Gastroesophageal sphincter (tissue), 4 donors: ENCODE data around the gene SCFD2. TPM values are rescaled to one million over a fixed set of nuclear protein-coding genes. Genes with fewer than 3 reads are reported as not detected.

ENCODE experiments used
- ATAC-seq: fragments of 150-250 bp; one replicate; pipeline ENCODE4 v1.9.1; 2016; ENCODE audit warnings: mild to moderate bottlenecking, moderate library complexity
- H3K27ac ChIP-seq, 4 donors: fragments of 200-600 bp; sonication (generic) in 3 of 4; 1 replicate in 3 of 4; 2 replicates in 1 of 4; pipeline ENCODE4 v1.5.1; 2016 to 2019
- H3K27me3 ChIP-seq: fragments of 200-600 bp; sonication (generic); one replicate; pipeline ENCODE4 v1.5.1; 2019
- H3K36me3 ChIP-seq, 2 donors: fragments of 200-600 bp; sonication (generic); one replicate each; pipeline ENCODE4 v1.5.1; 2019; ENCODE audit warnings: control low read depth in 1 of 2
- H3K4me1 ChIP-seq, 3 donors: fragments of 200-600 bp; sonication (generic); 1 replicate in 2 of 3; 2 replicates in 1 of 3; pipeline ENCODE4 v1.5.1; 2016 to 2019; ENCODE audit warnings: control low read depth in 2 of 3
- H3K4me3 ChIP-seq, 2 donors: fragments of 200-600 bp; sonication (generic); one replicate each; pipeline ENCODE4 v1.5.1; 2019; ENCODE audit warnings: mild to moderate bottlenecking in 1 of 2, moderate library complexity in 1 of 2
- H3K9me3 ChIP-seq, 3 donors: fragments of 200-600 bp; sonication (generic); one replicate each; pipeline ENCODE4 v1.5.1; 2017 to 2019; ENCODE audit warnings: control low read depth in 2 of 3
- CTCF ChIP-seq, 4 experiments: fragments of 200-600 bp in 2 of 4; fragments of 450-650 bp in 2 of 4; sonication (generic) in 1 of 4; IDR thresholded peaks; one replicate each; pipeline ENCODE4 v1.5.1; 2017 to 2019; ENCODE audit warnings: antibody characterized with exemption in 4 of 4, mild to moderate bottlenecking in 2 of 4, moderate library complexity in 2 of 4
- EP300 ChIP-seq: sonication (generic); formaldehyde crosslinking; IDR thresholded peaks from one replicate; pipeline ENCODE4 v1.6.1; 2017; ENCODE audit warnings: antibody characterized with exemption, mild to moderate bottlenecking
- POLR2A ChIP-seq, 2 donors: fragments of 450-650 bp; IDR thresholded peaks; one replicate each; pipeline ENCODE4 v1.6.1; 2017; ENCODE audit warnings: antibody characterized with exemption in 2 of 2, mild to moderate bottlenecking in 2 of 2, moderate library complexity in 1 of 2
- POLR2AphosphoS5 ChIP-seq: sonication (generic); formaldehyde crosslinking; IDR thresholded peaks from one replicate; pipeline ENCODE4 v1.6.1; 2017; ENCODE audit warnings: antibody characterized with exemption
- WGBS, 2 donors: methylation state at CpG; one replicate each; pipeline ENCODE4 v1.1.5; 2018; ENCODE audit warnings: low coverage in 1 of 2; 5-methylcytosine and 5-hydroxymethylcytosine counted together
- total RNA-seq, 4 donors: library from RNA; depleted of rRNA; stranded (reverse); fragments of >200 nt; gene quantifications; one replicate each; pipeline ENCODE4 v1.1.0, GENCODE V29; 2016

The SCFD2 gene
- total RNA-seq, 4 donors from 2014 or later, result 8.9 to 17.6 (median 14.6) TPM

- TF ChIP-seq EP300, result no peak
- TF ChIP-seq POLR2A (IDR thresholded peaks at IDR 0.05), result no peak
- TF ChIP-seq CTCF (IDR thresholded peaks at IDR 0.05), result no peak
- TF ChIP-seq POLR2AphosphoS5, result no peak
- H3K4me1 ChIP-seq, result no peaks in the 10 kb centered on the region
- H3K9me3 ChIP-seq, result no peaks in the 10 kb centered on the region
- WGBS, 2 donors, result 95 to 100% methylated on average over 1 to 2 of the region's 2 CpGs
- H3K4me3 ChIP-seq, result no peak overlapping the region
- no peak overlapping the region for H3K27ac ChIP-seq
- H3K36me3 ChIP-seq, result no peaks in the 10 kb centered on the region
- ATAC-seq, result no peak
- H3K27me3 ChIP-seq, result no peaks in the 10 kb centered on the region
These were observed 267.2 kb downstream of the SCFD2 start for GRCh38 chr4:53098681-53099121.

- 100% methylated on average over 1 of the region's 1 CpG for WGBS, 2 donors
- Histone ChIP-seq H3K4me1 (no peaks in the 10 kb centered on the region), H3K9me3 (no peaks in the 10 kb centered on the region), H3K27ac (no peak overlapping the region), H3K4me3 (no peak overlapping the region), H3K36me3 (no peaks in the 10 kb centered on the region), H3K27me3 (no peaks in the 10 kb centered on the region)
- no peak for TF ChIP-seq POLR2A (IDR thresholded peaks at IDR 0.05)
- no peak for TF ChIP-seq POLR2AphosphoS5
- TF ChIP-seq EP300, result no peak
- TF ChIP-seq CTCF (IDR thresholded peaks at IDR 0.05), result no peak
- ATAC-seq, result no peak
These were observed 271.8 kb downstream of the SCFD2 start for GRCh38 chr4:53094040-53094439.

- Histone ChIP-seq H3K27ac (peak overlapping the region in 1 of 4 donors; percentile 9), H3K4me1 (peaks cover 0 to 8% (median 0%) of the 10 kb centered on the region in 3 donors), H3K27me3 (no peaks in the 10 kb centered on the region), H3K9me3 (peaks cover 0 to 9% (median 0%) of the 10 kb centered on the region in 3 donors), H3K4me3 (no peak overlapping the region), H3K36me3 (no peaks in the 10 kb centered on the region)
- TF ChIP-seq EP300, result no peak
- TF ChIP-seq CTCF (IDR thresholded peaks at IDR 0.05), result no peak
- TF ChIP-seq POLR2AphosphoS5, result peak; percentile 17
- no peak for TF ChIP-seq POLR2A (IDR thresholded peaks at IDR 0.05)
- peak; percentile 70 for ATAC-seq
These were observed 275.7 kb downstream of the SCFD2 start for GRCh38 chr4:53089936-53090729.

- WGBS, 2 donors, result 71 to 83% methylated on average over 1 of the region's 1 CpG
- Histone ChIP-seq H3K27me3 (no peaks in the 10 kb centered on the region), H3K9me3 (peaks cover 0 to 24% (median 0%) of the 10 kb centered on the region in 3 donors), H3K27ac (no peak overlapping the region), H3K4me1 (peaks cover 0 to 8% (median 0%) of the 10 kb centered on the region in 3 donors), H3K4me3 (no peak overlapping the region), H3K36me3 (no peaks in the 10 kb centered on the region)
- ATAC-seq, result peak; percentile 63
- TF ChIP-seq CTCF (IDR thresholded peaks at IDR 0.05) (no peak), EP300 (no peak), POLR2A (IDR thresholded peaks at IDR 0.05) (no peak), POLR2AphosphoS5 (no peak)
These were observed 277.7 kb downstream of the SCFD2 start for GRCh38 chr4:53088152-53088551.

GRCh38 chr4:53076374-53076958, 289.4 kb downstream of the SCFD2 start:
- no peak overlapping the region for H3K4me3 ChIP-seq
- no peaks in the 10 kb centered on the region for H3K9me3 ChIP-seq
- WGBS, 2 donors, result 27 to 29% methylated on average over 4 to 7 of the region's 8 CpGs
- no peak for TF ChIP-seq CTCF (IDR thresholded peaks at IDR 0.05)
- no peak for TF ChIP-seq EP300
- no peak for TF ChIP-seq POLR2AphosphoS5
- TF ChIP-seq POLR2A (IDR thresholded peaks at IDR 0.05), result no peak
- H3K27me3 ChIP-seq, result no peaks in the 10 kb centered on the region
- peaks cover 0 to 6% (median 0%) of the 10 kb centered on the region in 3 donors for H3K4me1 ChIP-seq
- no peak overlapping the region for H3K27ac ChIP-seq
- no peak for ATAC-seq
- H3K36me3 ChIP-seq, result no peaks in the 10 kb centered on the region
